NCI-H345 (cell line): ENCODE results near the gene SLC3A2.
A peak's percentile ranks its signal among the peaks of the same experiment; 100 is the strongest.

Experiments used
- DNase-seq: peaks from one replicate; lab custom pipeline; 2025; lab: John Stamatoyannopoulos, UW

The SLC3A2 gene

DNA sequence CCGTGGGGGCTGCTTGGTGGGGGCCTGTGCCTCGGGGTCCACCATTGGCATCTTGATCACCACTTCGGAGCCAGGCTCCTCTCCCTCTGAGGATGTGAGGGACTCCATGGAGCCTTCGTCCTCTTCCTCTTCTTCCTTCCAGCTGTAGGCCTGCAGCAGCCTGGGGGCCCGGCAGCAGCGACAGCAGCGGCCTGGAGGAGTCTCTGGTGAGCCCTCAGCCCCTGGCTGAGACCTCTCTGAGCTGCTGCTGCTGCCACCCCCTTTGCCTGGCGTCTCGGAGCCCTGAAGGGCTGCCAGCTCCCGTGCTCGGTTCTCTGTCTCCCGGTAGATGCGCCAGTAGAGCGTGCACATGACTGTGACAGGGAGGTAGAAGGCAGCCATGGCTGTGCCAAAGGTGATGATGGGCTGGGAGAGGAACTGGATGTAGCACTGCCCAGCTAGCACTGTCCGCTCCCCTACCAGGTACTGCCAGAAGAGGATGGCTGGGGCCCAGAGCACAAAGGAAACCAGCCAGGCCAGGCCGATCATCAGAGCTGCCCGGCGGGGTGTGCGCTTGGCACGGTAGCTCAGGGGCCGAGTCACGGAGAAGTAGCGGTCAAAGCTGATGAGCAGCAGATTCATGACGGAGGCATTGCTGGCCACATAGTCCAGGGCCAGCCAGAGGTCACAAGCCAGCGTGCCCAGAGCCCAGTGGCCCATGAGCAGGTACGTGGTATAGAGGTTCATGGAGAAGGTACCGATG lies 29.6 kb downstream of the SLC3A2 start:
- no peak for DNase-seq

DNA sequence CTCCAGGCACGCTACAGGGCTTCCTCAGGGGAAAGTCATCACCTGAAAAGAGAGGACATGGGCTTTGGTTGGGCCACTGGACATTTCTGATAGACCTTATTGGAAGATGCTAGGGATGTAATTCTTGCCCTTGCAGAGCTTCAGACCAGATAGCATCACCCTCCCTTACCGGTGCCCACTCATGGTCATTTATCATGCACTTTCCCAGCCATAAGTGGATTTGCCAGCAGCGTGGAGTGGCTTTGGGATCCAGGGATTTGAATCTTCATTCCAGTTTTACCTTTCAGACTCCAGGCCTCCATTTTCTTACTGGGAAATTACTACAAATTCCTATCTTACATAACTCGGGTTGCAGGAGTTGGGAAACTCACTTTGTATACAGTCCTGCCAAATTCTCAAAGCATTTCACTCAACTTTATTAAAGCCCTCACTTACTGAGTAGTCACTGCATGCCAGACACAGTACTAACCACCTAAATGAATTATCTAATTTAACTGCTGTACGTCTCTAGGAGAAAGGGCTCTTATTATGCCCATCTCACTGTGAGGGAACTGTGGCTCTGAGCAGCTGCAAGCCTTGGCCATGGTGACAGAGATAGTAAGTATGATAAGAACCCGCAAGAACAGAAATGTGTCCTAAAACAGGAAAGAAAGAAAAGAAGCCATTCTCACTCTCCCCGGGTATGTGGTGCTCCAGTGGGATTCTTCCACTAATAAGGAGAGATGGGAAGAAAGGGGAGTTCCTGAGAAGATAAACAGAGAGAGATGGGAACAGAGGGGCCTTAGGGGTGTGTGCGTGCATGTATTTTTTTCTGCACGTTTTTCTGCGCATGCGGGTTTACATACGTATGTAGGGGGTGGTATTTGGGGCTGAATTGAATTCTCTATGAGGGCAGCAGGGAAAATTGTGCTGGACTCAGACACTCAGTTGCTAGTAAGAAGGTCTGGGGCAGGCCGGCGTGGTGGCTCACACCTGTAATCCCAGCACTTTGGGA lies 30.7 kb downstream of the SLC3A2 start:
- no peak for DNase-seq

GRCh38 chr11:62912268-62912667 lies 31.6 kb downstream of the SLC3A2 start:
- DNase-seq = no peak

GRCh38 chr11:62914416-62914815 lies 33.7 kb downstream of the SLC3A2 start:
- DNase-seq = no peak

DNA sequence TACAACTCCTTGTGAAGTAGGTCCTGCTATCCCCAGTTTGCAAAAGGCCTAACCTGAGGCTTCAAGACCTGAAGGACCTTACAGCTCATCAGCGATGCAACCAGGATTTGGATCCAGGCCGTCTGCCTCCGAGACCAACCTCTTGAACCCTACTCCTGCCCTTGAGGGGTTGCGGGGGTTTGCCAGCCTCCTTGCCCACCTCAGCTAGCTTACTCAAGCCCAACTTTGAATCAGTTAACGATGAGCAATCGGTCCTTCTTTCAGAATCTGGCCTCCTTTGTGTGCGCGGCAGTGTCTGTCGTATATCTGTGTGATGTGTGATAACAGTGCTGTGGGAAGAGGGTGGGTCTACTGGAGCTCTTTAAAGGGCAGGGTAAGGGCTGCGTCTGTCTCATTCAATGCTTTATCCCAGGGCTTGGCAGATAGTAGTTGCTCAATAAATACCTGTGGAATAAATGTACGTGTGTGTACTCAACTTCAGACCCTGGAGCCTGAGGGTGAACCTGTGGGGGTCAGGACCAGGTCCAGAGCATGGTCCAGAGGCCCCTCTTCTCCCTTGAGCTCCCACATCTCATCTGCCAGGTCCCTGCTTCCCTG lies 37.3 kb downstream of the SLC3A2 start:
- no peak for DNase-seq

DNA sequence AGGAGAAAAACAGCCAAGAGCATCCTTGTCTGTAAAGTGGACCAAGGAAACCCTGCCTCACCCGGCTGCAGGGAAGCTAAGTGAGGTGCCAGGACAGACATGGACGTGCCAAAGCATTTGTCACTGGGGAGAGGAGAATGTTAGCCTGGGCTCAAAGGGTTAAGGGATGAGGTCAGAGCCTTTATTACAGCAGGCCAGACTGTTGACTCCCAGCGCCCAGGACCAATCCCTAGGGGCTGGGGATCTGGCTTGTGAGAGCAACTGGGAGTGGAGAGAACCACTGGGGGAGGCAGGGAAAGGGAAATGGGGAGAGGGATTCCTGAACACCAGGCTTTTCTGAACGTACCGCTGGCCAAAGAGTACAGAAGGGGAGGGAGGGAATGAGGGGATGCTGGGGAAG lies 37.8 kb downstream of the SLC3A2 start:
- DNase-seq = no peak

GRCh38 chr11:62919476-62919875 lies 38.8 kb downstream of the SLC3A2 start:
- no peak for DNase-seq

DNA sequence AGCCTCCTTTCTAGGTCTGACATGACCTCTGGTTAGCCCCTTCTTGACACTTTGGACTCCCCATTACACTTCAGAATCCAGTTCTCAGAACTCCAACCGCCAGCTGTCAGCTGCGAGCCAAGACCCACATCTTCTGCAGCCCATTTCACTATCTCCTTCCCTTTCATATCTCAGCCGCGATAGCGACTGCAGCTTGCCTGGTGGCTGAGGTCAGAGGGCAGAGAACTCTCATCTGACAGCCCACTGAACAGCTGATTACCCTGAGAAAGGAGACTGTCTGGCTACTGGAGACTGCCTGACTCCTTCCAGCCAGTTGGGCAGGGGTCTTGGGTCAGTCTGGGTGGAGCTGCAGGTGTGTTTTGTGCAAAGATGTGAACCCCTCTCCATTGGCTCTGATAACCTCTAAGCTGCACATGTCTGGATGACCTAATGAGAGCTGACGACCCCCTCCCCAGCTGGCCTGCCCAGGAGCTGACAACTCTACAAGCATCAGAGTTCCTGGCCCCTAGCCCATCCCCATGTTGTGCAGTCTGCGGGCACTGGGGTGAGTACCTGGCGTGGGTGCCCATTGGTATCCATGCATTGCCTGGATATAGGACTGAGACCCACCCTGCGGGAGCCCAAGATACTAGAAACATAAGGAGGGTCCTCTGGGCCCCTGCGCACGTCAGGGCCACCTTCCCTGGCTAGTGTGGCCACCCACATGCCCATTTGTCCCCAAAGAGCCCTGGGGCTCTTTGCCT lies 39.4 kb downstream of the SLC3A2 start:
- DNase-seq = no peak

- peak; percentile 45 for DNase-seq
Observed at GRCh38 chr11:62921201-62921572, 40.5 kb downstream of the SLC3A2 start, which contains the start of gene CHRM1. CHRM1 (minus strand) TSS chr11:62921363; CDS start chr11:62911100, 10,263 bp downstream.

GRCh38 chr11:62921573-62922188 lies 41.0 kb downstream of the SLC3A2 start:
- peak; percentile 55 for DNase-seq

- peak; percentile 44 for DNase-seq
Observed at GRCh38 chr11:62922189-62922589, 41.5 kb downstream of the SLC3A2 start.

GRCh38 chr11:62922653-62923431 lies 42.1 kb downstream of the SLC3A2 start:
- no peak for DNase-seq

DNA sequence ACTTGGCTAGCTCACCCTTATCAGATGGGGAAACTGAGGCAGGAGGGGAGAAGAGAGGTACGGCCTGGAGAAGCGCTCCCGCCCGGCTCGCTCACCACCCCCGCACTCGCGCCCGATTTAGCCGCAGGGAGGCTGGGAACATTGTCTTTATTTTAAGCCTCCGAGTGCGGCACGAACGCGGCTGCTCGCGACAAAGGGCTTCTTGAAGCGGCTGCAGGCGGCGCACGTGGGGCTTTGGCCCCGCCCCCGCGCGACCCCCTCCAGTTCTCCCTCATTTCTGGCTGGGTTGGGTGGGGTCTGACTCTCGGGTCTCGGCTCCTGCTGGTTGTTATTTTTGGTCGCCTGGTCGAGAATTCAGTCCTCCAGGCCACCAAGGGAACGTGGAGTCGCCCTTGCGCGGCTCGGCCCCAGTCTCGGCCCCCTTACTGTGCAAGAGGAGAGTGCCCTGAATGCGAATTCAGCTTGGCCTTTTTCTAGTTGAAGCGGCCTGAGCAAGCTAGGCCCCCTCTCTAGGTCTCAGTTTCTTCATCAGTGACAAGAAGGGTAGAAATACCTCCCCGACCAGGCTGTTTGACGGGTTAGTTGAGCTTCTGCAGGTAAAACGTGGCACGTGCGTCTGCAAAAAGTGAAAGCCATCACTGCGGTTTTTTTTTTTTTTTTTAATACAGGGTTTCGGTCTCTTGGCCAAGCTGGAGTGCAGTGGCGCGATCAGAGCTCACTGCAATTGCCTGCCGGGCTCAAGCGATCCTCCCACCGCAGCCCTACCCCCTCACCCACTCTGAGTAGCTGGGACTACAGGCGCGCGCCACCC lies 43.1 kb downstream of the SLC3A2 start:
- peak; percentile 6 for DNase-seq

GRCh38 chr11:62925308-62925707 lies 44.6 kb downstream of the SLC3A2 start:
- no peak for DNase-seq

DNA sequence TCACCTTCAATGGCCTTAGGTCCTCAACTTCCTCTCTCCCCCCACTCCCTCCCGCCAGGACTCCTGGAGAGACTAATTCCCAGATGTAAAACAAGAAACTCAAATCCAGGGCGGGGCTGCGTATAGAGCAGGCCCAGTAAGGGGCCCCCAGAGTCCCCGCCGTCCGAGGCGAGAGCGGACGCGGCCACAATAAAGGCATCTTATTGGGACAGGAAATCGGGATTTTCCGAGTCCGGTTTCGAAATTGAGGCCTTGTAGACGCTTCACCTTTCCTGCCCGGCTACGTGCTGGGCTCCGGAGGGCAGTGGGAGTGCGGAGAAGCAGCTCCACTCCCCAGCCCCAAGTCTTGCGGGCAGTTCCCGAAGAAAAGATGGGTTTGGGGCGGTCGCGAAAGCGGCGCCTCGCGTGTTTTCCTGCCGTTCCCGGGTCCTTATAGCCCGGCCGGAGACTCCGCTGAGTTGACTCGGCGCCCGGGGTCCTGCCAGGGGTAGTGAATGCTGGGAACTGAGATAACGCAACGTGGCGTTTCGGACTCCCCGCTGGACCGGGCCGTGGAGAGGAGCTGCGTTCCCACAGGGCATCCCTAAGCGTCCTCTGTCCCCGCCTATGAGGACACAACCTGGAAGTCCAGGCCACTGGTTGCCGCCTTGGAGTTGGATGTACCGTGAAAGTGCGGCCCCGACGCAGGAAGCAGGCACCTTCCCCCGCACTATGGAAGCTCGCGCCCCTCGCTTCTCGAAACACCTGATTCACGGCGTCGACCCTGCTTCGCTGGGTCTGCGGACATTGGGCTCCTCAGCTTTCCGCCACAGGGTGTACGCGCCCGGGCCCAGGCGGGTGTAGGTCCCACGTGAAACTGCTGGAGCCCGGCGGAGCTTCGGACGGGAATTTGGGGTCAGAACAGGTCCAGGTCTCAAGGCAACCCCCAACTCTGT lies 45.3 kb downstream of the SLC3A2 start:
- DNase-seq = no peak

- DNase-seq = no peak
Observed at GRCh38 chr11:62926680-62927455, 46.2 kb downstream of the SLC3A2 start.

DNA sequence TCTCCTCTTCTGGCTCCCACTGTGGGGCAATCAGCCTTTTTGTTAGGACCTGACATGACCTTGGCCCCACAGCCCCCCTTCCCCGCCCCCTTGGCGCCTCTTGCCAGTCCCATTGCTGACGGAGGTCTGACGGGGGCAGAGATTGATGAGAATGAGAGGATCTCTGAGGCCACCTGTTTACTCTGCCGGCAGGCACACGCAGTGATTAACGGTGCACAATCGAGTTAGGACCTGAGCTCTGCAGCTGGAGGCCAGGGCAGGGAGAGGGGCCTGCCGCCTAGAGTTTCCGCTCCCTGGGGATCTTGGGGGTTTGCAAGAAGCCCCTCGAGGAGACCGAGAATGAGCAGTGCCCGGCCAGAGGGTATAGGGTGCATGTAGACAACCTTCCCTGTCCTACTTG lies 47.3 kb downstream of the SLC3A2 start:
- no peak for DNase-seq

DNA sequence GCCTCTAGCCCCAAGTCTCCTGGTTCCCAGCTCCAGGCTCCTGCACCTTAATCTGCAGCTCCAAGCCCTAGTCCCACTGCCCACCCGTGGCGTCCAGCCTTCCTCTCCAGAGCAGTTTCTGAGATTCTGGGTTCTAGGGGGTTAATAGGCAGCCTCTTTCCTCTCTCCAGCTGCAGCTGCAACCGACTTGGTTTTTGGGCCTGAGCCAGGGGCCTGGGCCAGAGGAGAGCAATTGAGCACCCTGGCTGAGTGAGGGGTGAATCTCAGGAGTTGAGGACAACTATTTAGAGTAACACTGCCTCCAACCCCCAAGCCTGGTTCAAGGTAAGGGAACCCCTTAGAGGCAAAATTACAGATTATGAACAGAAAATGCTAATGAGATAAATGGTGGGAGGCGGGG lies 49.5 kb downstream of the SLC3A2 start:
- DNase-seq = no peak
